PC-9 (cell line): ENCODE measurements around the gene ACTL7A.

Experiments used
- CTCF ChIP-seq: fragments of 200-600 bp; sonication (generic); conservative IDR thresholded peaks from 2 replicates; pipeline ENCODE4 v1.6.1; 2017; ENCODE audit warnings: mixed run types, antibody characterized with exemption, mild to moderate bottlenecking, moderate library complexity
- EZH2 ChIP-seq: fragments of 200-600 bp; sonication (generic); IDR thresholded peaks from 2 replicates; pipeline ENCODE4 v1.8.0; 2017; ENCODE audit warnings: antibody characterized with exemption, low read depth

- TF ChIP-seq CTCF (no peak), EZH2 (no peak)
These were observed 32.3 kb downstream of the ACTL7A start for GRCh38 chr9:108894225-108894997.
